Upper lobe of left lung (tissue), 6 donors: Measurements from ENCODE around the gene ZNF214. TPM values are rescaled to one million over a fixed set of nuclear protein-coding genes. Genes with fewer than 3 reads are reported as not detected.

Source experiments
- ATAC-seq, 2 donors: fragments of 200-7000 bp; cut with Tn5 transposase; one replicate each; pipeline ENCODE4 v1.9.1; 2022; ENCODE audit warnings: mild to moderate bottlenecking in 2 of 2, moderate library complexity in 2 of 2; ENCODE audit not compliant: low FRiP score in 2 of 2
- DNase-seq, 2 donors: peaks; one replicate each; pipeline ENCODE4 v3.0.0-alpha.2; 2019 to 2020
- H3K27ac ChIP-seq, 4 donors: fragments of 200-600 bp; sonication (generic); one replicate each; pipeline ENCODE4 v1.5.1; 2016 to 2019
- H3K27me3 ChIP-seq, 4 donors: fragments of 200-600 bp; sonication (generic); one replicate each; pipeline ENCODE4 v1.5.1; 2017 to 2019
- H3K36me3 ChIP-seq, 4 donors: fragments of 200-600 bp; sonication (generic); one replicate each; pipeline ENCODE4 v1.5.1; 2016 to 2019
- H3K4me1 ChIP-seq, 4 donors: fragments of 200-600 bp; sonication (generic); one replicate each; pipeline ENCODE4 v1.5.1; 2018 to 2019
- H3K4me3 ChIP-seq, 4 donors: fragments of 200-600 bp; sonication (generic); one replicate each; pipeline ENCODE4 v1.5.1; 2017 to 2019; ENCODE audit warnings: mild to moderate bottlenecking in 2 of 4, moderate library complexity in 1 of 4
- H3K9me3 ChIP-seq, 4 donors: fragments of 200-600 bp; sonication (generic); one replicate each; pipeline ENCODE4 v1.5.1; 2018 to 2019
- CTCF ChIP-seq, 6 experiments: fragments of 450-650 bp in 4 of 6; fragments of 200-600 bp in 2 of 6; sonication (generic) in 2 of 6; IDR thresholded peaks; one replicate each; pipeline ENCODE4 v1.5.1; 2016 to 2019; ENCODE audit warnings: antibody characterized with exemption in 6 of 6
- EP300 ChIP-seq, 4 donors: sonication (generic); formaldehyde crosslinking; IDR thresholded peaks; one replicate each; pipeline ENCODE4 v1.5.1; 2017; ENCODE audit warnings: antibody characterized with exemption in 4 of 4, control low read depth in 2 of 4
- POLR2A ChIP-seq, 4 donors: fragments of 450-650 bp; IDR thresholded peaks; one replicate each; pipeline ENCODE4 v1.5.1; 2016 to 2017; ENCODE audit warnings: antibody characterized with exemption in 4 of 4, mild to moderate bottlenecking in 2 of 4
- POLR2AphosphoS5 ChIP-seq, 2 donors: sonication (generic); formaldehyde crosslinking; IDR thresholded peaks; one replicate each; pipeline ENCODE4 v1.5.1; 2017; ENCODE audit warnings: antibody characterized with exemption in 2 of 2
- WGBS, 2 donors: methylation state at CpG; one replicate each; pipeline ENCODE4 v1.1.5; 2017 to 2018; 5-methylcytosine and 5-hydroxymethylcytosine counted together
- total RNA-seq, 6 donors: library from RNA; depleted of rRNA in 4 of 6; stranded (reverse); fragments of >200 nt in 4 of 6; gene quantifications; one replicate each; pipeline versions ENCODE4 v1.1.0 to v1.2.1, GENCODE V29; 2016 to 2021
- donor health status: DM: no; HTN: no; CAD: no; lungs with moderate emphysema.
- donor health status: DM: no; HTN: yes; CAD: no; lungs with severe emphysema.

Gene ZNF214
- total RNA-seq, 6 donors from 2014 or later = 0.33 to 9.0 (median 2.5) TPM

- Histone ChIP-seq H3K36me3 (no peaks in the 10 kb centered on the region), H3K4me3 (no peak overlapping the region), H3K9me3 (no peaks in the 10 kb centered on the region), H3K27me3 (no peaks in the 10 kb centered on the region), H3K4me1 (no peaks in the 10 kb centered on the region), H3K27ac (no peak overlapping the region)
- no peak for DNase-seq
- no peak for TF ChIP-seq POLR2A (IDR thresholded peaks at IDR 0.05)
- TF ChIP-seq CTCF (IDR thresholded peaks at IDR 0.05) = no peak
- TF ChIP-seq POLR2AphosphoS5 (IDR thresholded peaks at IDR 0.05) = no peak
- TF ChIP-seq EP300 (IDR thresholded peaks at IDR 0.05) = no peak
- ATAC-seq = no peak
- 86 to 100% methylated on average over 1 of the region's 1 CpG for WGBS, 2 donors
Observed at GRCh38 chr11:7050191-7050590, 30.0 kb upstream of the ZNF214 start.

- ATAC-seq (peak in 1 of 2 donors; percentile 19), DNase-seq (no peak)
- TF ChIP-seq CTCF (IDR thresholded peaks at IDR 0.05) (no peak), EP300 (IDR thresholded peaks at IDR 0.05) (no peak), POLR2A (IDR thresholded peaks at IDR 0.05) (no peak), POLR2AphosphoS5 (IDR thresholded peaks at IDR 0.05) (no peak)
- Histone ChIP-seq H3K36me3 (no peaks in the 10 kb centered on the region), H3K27ac (no peak overlapping the region), H3K27me3 (no peaks in the 10 kb centered on the region), H3K4me3 (no peak overlapping the region), H3K4me1 (no peaks in the 10 kb centered on the region), H3K9me3 (no peaks in the 10 kb centered on the region)
- WGBS, 2 donors = 41 to 53% methylated on average over 3 of the region's 3 CpGs
Observed at GRCh38 chr11:7046474-7047175, 26.5 kb upstream of the ZNF214 start.

DNA sequence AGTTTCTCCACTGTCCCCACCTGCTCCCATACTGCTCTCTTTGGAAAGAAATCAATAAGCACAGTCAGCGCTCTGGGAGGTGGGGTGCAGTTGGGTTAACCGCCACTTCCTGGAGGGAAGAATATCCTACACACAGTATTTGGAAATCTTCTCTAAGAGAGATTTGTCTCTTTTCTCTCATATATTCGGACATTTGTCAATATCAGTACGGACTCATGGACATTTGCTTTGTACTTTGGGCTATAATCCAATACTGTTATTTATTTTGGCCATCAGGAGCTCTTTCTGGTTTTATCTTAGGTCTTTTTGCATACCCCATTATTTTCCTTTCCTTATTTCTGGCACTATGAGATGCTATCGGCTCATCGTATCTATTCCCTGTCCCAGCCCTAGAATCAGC lies 13.9 kb upstream of the ZNF214 start:
- ATAC-seq (no peak), DNase-seq (no peak)
- TF ChIP-seq CTCF (IDR thresholded peaks at IDR 0.05) (no peak), EP300 (IDR thresholded peaks at IDR 0.05) (no peak), POLR2AphosphoS5 (IDR thresholded peaks at IDR 0.05) (no peak), POLR2A (IDR thresholded peaks at IDR 0.05) (no peak)
- WGBS, 2 donors = 82 to 91% methylated on average over 6 of the region's 6 CpGs
- Histone ChIP-seq H3K27me3 (no peaks in the 10 kb centered on the region), H3K36me3 (no peaks in the 10 kb centered on the region), H3K9me3 (no peaks in the 10 kb centered on the region), H3K4me3 (no peak overlapping the region), H3K4me1 (no peaks in the 10 kb centered on the region), H3K27ac (no peak overlapping the region)

DNA sequence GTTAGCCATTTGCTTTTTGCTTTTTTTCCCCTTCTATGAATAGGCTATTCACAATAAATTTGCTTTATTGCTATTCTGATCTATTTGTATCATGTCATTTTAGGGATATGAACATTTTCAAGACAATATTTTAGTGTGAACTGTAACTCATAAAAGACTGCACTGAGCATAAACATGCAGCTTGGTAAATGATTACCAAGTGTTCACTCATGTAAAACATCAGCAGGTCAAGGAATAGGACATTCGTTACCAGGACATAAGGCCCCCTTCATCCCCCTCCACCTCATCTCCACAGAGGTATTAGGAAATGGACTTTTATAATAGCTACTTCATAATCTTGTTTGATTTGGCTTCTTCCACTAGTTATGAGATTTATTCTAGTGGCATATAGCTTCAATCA lies 12.5 kb upstream of the ZNF214 start:
- DNase-seq (no peak), ATAC-seq (no peak)
- H3K4me3 ChIP-seq = no peak overlapping the region
- WGBS, 2 donors = 0% methylated on average over 1 of the region's 1 CpG
- H3K27me3 ChIP-seq = no peaks in the 10 kb centered on the region
- H3K27ac ChIP-seq = no peak overlapping the region
- H3K9me3 ChIP-seq = no peaks in the 10 kb centered on the region
- H3K36me3 ChIP-seq = no peaks in the 10 kb centered on the region
- no peaks in the 10 kb centered on the region for H3K4me1 ChIP-seq
- no peak for TF ChIP-seq EP300 (IDR thresholded peaks at IDR 0.05)

- WGBS, 2 donors = 70 to 79% methylated on average over 11 of the region's 11 CpGs
- DNase-seq (no peak), ATAC-seq (no peak)
- no peaks in the 10 kb centered on the region for H3K4me1 ChIP-seq
- H3K27ac ChIP-seq = no peak overlapping the region
- no peaks in the 10 kb centered on the region for H3K27me3 ChIP-seq
- no peak overlapping the region for H3K4me3 ChIP-seq
- H3K9me3 ChIP-seq = no peaks in the 10 kb centered on the region
- TF ChIP-seq CTCF (IDR thresholded peaks at IDR 0.05) (no peak), POLR2AphosphoS5 (IDR thresholded peaks at IDR 0.05) (no peak), POLR2A (IDR thresholded peaks at IDR 0.05) (no peak), EP300 (IDR thresholded peaks at IDR 0.05) (no peak)
- H3K36me3 ChIP-seq = no peaks in the 10 kb centered on the region
Observed at GRCh38 chr11:7031471-7031871, 11.3 kb upstream of the ZNF214 start.
